PC-3 (cell line): ENCODE results near the gene KDM4B.

Experiments
- EZH2phosphoT487 ChIP-seq: fragments of 300-600 bp; sonication (generic); IDR thresholded peaks from 2 replicates; pipeline ENCODE4 v1.6.1; 2018; ENCODE audit warnings: mild to moderate bottlenecking, antibody characterized with exemption, low read length, borderline replicate concordance
- TF ChIP-seq, protein P1 (sequence below): fragments of 300-600 bp; sonication (generic); conservative IDR thresholded peaks from 2 replicates; pipeline ENCODE4 v1.5.1; 2017; ENCODE audit warnings: antibody characterized with exemption, low read depth, mild to moderate bottlenecking, low read length

- TF ChIP-seq, protein P1, sequence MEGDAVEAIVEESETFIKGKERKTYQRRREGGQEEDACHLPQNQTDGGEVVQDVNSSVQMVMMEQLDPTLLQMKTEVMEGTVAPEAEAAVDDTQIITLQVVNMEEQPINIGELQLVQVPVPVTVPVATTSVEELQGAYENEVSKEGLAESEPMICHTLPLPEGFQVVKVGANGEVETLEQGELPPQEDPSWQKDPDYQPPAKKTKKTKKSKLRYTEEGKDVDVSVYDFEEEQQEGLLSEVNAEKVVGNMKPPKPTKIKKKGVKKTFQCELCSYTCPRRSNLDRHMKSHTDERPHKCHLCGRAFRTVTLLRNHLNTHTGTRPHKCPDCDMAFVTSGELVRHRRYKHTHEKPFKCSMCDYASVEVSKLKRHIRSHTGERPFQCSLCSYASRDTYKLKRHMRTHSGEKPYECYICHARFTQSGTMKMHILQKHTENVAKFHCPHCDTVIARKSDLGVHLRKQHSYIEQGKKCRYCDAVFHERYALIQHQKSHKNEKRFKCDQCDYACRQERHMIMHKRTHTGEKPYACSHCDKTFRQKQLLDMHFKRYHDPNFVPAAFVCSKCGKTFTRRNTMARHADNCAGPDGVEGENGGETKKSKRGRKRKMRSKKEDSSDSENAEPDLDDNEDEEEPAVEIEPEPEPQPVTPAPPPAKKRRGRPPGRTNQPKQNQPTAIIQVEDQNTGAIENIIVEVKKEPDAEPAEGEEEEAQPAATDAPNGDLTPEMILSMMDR = no peak
- TF ChIP-seq EZH2phosphoT487 = no peak
Observed at GRCh38 chr19:5014941-5015340, 46.0 kb downstream of the KDM4B start.
